GM19395 (cell line): Measurements from ENCODE around the gene CUBN.

Experiments
- ATAC-seq: cut with Tn5 transposase; IDR thresholded peaks from one replicate; pipeline ENCODE4 v1.9.1; 2021; ENCODE audit warnings: mild to moderate bottlenecking, moderate library complexity; ENCODE audit not compliant: unreplicated experiment

Gene CUBN

DNA sequence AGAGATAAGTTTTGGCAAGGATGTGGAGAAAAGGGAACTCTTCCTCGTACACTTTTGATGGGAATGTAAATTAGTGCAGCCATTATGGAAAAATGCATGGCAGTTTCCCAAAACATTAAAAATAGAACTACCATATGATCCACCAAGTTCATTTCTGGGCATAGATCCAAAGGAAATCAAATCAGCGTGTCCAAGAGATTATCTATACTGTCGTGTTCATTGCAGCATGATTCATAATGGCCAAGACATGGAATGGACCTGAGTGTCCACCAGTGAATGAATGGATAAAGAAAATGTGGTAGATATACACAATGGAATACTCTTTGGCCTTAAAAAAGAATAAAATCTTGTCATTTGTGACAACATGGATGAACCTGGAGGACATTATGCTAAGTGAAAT is 242.0 kb downstream of the CUBN start:
- no peak for ATAC-seq

DNA sequence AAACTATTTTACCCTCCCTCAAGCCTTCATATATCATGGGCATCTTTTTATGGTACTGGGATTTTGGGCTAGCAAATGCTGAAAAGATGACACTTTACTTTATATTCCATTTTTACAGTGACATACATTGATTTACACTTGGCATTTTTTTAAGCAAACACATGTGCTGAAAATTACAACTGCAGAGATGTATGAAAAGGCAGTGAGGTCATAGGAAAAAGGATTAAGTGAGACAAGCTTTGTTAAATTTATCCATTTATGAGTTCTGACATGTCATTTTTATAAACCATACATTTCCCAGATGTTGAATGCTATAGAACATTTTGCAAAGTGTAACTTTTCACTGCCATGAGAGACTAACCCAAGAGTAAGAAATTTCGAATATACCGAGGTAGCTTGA is 243.6 kb downstream of the CUBN start:
- no peak for ATAC-seq

DNA sequence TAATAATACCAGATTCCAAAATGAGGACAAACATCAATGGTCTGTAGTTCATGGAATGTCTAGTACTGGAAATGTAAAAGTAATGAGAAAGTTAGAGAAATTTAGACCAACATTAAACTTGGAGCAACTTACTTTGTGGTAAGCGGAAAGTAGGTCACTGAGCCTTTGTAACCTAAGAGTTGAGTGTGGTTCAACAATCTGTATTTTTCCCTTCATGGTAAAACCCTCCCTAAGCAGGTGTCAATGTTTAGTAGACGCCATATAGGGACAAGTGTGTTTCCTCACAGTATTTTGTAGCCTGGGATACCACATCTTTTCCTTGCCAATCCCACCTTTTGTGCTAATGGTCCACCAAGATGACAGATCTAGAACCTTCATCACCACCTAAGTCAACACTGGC is 245.1 kb downstream of the CUBN start:
- no peak for ATAC-seq

DNA sequence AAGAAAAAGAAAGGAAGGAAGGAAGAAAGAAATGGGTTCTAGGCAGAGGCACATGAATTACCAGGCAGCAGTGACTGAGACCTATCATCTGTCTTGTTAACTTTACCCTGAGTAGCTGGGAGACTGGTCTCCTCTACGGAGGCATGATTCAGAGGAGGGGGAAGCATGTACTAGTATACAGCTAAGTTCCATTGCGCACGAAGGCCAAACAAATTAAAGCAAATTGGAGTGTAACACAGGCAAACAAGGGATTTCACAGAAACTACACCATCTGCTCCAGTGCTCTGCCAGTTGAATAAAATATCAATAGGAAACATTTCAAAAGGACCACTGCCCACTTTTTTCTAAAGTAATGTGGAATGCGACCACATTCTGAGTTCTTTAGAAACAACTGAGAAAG is 246.5 kb downstream of the CUBN start:
- no peak for ATAC-seq

DNA sequence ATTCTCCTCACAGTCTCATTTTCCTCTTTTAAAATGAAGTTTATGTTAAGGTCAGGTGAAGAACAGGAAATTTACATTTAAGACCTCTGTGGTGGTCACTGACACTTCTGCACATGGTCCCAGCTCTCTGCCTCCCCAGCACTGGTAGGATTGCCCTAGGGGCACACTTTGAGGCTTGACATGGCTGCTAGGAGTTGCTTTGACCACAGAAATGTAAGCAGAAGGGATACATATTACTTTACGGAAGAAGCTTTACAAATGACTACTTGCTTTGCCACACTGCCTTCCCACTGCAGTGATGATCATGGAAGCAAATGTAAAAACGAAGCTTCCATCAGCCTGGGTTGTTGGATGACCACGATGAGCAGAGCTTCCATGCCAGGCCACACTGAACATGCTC is 259.3 kb downstream of the CUBN start:
- no peak for ATAC-seq

DNA sequence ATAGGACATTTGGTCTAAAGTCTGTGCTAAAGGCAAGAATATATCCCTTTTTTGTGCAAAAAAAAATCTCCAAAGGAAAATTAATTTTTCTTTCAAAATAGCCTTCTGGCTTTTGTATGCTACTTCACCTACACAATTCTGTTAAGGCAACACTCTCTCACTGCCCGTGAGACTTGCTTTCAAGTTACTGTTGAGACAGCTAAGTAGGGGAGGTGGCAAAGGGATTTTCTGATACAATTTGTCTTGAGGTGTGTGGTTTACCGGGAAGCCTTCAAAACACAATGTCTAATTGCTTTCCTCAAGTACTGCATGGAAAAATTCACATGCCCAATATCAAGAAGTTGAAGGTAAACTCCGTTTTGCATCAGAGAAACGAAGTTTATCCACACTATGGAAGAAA is 261.6 kb downstream of the CUBN start:
- ATAC-seq, result no peak

DNA sequence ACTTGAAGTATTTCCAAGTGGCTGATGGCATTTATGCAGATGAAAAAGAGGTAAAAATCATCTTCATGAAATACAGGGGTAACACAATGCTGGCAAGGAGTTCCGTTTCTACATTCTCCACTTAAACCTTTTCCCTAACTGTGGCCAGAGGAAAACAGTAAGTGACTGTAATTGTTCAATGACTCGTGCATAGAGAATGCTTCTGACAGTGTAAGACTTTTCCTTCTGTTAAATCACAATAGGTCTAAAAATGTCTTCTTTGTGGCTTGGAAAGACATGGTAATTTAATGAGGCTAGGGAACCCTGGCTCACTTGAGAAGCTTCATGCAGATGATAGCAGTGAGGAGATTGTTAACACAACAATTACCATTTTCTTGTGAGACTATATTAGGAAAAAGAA is 262.1 kb downstream of the CUBN start:
- no peak for ATAC-seq

DNA sequence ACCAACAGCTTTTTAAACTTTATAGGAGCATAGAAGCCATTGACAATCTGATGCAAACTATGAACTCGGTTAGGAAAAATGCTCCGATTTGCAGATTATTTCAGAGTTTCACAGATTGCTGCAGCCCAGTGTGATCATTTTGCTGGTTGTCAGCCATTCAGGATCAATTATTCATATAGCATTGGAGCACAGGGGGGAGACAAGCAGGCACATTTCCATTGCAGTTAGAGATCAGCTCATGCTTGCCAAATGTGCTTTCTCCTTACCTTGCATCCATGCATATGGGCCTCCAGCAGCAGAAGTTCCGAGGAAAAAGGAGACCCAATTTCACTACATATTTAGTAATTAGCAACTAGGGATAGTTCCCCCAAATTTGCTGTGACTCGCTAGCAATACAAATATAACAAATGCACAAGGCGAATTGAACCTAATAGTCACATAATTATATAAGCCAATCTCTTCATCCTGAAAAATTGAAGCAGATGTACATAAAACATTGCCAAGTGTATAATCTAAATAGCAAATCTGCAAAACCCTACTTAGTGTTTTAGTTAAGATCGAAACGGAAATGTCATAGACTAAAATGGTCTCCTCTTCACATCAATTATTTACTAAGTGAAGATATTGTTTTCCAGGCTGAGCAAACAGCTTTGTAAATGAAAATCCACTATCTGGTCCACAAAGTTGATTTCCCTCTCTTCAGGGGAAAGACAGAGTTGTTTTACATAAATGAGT is 262.9 kb downstream of the CUBN start:
- ATAC-seq, result no peak

DNA sequence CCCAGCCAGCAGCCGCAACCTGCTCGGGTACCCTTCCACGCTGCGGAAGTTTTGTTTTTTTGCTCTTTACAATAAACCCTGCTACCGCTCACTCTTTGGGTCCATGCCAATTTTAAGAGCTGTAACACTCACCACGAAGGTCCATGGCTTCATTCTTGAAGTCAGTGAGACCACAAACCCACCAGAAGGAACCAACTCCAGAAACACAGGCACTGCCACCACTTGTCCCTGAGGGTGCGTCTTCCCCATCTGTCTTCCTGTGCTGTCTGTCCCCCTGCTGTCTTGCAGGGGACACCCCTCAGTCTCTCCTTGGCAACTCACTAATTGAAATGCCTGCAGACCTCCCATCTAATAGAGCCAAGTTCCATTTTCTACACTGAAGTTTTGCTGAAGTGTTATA is 263.8 kb downstream of the CUBN start:
- ATAC-seq, result no peak

DNA sequence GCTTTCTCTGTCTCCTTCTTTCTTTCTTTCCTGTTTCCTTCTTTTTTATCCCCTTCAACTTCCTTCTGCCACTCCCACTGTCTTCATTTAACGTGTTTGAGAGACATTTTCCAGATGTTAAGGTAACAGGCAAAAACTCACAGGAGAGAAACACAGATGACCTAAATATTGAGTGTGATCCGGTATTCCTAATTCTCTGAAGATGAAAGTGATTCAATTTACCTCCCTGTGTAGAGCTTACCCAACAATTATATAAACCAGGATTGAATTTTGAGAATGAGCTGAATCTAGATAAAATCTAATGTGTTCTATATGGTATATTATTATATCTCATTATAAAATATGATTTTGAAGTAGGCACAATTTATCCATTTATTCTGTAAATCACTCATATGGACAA is 265.8 kb downstream of the CUBN start:
- no peak for ATAC-seq

DNA sequence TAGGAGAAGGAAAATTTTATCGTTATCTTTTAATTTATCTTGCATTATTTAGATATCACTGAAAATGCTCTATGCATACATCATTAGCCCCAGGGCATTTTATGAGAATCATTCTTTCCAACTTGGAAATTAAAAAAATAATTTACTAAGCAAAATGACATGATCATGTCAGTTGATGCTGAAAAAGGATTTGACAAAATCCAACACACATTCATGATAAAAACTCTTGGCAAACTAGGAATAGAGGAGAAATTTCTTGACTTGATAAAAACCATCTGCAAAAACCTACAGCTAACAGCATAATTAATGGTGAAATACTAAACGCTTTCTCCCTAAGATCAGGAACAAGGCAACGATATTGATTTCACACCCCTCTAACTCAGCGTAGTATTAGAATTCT is 272.2 kb downstream of the CUBN start:
- no peak for ATAC-seq

DNA sequence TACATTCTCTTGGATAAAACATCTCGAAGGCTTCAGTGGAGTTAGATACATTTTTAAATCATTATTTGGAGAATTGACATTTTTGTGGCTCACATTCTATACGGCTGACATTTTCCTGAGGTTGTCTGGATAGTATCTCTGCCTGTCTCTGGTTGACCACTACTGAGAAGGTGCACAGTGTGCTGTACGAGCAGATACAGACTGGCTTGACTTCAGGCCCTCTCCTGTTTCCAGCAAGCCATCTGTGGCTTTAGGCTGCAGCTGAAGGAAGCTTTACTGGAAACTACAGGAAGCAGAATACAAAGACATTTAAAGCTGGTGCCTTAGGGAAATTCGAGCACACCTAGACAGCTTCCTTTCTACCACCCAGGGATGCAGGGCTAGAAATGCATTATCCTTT is 273.0 kb downstream of the CUBN start:
- ATAC-seq, result no peak

DNA sequence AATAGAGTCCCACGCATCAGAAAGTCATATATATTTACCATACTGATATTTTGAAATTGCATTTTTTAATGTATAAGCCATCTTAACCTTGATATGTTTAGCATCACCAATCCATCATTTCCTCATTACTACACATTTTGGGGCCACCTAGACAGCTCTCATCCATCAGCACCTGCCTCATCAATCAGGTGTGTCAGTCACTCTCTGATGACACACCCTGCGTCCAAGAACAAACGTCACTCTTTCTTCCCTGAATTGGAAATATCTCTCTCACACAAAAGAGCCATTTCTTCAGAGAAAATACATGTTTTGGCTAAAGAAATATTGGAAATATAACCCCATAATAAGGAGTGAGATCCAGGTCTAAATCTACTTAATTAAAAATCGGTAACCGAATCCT is 273.5 kb downstream of the CUBN start:
- ATAC-seq, result no peak

DNA sequence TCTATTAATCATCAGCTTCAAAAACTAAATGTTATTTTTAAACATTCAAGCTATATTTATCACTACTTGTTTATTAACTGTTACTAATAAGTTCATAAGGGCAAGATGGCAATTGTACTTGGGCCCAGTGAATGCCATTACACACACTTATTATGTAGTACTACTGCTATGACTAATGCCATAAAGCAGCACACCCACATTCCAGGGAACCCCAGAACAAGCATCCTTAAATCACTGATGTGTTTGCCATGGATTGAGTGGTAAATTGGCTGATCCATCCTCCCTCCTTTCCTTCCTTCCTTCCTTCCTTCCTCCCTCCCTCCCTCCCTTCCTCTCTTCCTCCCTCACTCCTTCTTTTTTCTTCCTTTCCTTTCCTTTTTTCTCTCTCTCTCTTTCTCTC is 275.0 kb downstream of the CUBN start:
- no peak for ATAC-seq

DNA sequence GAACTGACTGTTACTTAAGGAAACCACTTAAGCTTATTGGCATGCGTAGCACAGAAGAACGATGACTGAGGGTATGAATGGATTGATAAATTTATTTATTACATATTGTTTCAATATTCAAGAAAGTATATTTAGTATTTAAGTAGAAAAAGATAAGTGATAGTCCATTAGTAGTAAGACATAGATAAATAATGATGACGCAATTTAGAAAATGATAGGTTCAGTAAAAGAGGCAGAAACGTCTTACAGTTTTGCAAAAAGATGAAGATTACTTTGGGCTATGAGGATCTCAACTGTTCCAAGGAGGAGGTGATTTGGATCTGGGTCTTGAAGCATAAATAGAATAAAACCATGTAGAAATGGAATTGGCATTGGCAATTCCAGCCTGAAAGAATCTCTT is 275.8 kb downstream of the CUBN start:
- no peak for ATAC-seq

DNA sequence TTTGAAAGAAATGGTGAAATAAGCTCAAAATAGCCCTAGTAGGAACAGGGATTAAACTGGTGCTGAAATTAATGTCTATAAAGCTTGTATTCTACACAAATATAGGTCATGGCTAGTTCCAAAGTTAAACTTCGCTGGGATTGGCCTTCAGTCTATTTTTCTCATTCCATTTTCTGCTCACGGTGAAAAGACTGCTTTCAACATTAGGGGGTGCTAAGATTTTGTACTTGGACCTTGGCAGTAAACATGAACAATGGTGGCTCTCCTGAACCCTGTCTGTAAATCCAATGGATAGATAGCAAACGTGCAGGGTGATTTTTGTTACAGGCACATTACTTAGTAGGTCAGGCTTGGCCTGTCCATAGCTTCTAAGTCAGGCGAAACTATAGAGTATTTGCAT is 276.4 kb downstream of the CUBN start:
- ATAC-seq, result no peak

DNA sequence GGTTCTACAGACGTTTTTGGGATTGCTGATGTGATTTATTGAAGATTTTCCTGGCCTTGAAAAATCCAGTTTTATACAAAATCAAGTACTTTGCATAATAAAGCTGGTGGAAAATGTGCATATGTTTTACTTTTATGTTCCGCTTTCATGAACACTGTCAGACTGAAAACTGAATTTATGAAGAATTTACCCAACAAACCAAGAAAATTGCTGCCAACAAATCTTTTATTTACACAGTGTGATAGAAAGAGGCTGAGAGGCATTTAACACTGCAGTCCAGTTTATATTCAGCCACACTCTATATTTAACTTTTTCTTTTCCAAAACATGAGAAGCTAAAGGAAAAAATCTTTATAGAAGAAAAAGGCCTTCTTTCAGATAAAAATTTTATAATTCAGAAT is 277.0 kb downstream of the CUBN start:
- ATAC-seq, result no peak

DNA sequence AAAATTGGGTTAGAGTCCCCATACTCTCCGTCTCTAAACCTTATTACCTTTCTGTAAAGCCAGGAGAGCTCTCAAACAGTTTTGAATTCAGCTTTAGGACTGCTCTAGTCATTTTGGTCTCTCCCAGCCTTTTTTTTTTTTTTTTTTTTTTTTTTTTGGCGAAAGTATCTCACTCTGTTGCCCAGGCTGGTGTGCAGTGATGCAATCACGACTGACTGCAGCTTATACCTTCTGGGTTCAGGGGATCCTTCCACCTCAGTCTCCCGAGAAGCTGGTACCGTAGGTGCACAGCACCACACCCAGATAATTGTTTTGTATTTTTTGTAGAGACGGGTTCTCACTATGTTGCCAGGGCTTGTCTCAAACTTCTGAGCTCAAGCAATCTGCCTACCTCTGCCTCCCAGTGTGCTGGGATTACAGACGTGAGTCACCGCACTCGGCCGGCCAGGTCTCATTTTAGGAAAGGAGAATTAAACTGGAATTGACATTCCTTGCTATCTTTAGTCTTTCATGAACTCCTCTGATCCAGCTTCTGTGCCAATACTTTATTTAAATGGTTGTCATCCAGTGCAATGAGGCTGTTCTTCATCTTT is 281.0 kb downstream of the CUBN start:
- ATAC-seq, result no peak

DNA sequence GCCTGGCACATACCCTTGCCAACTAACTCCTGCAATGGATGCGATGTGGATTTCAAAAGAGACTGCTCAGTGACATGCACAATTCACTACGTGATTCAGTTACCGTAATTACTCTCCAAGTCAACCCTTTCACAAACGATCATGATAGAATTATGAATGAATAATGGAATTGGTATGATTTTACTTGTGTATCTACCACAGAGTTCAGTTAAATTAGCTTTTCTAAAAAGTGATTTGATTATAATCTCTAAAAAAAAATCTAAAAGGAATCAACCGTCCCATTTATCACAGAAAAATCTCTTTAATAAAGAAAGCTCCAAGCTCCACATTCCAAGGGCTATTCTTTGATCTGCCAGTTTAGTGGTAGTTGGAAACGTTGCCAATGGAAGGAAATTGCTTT is 282.0 kb downstream of the CUBN start:
- ATAC-seq, result no peak

DNA sequence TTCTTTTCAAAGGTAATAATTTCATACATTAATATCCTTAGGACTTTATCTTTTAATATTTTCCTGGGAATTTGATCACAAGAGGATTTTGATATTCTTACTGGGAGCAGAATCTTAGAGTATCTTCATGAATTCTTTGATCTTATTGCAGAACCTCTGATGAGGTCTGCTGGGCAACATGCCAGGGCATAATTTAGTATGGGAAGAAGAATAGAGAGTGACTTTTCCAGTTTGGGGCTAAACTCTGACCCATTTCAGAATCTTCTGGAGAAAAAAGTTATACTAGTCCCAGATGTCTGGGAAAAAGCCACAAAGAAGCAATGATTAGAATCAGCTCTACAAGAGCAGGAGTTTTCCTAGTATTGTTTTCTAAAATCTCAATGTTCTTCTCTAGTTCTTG is 284.4 kb downstream of the CUBN start:
- no peak for ATAC-seq

DNA sequence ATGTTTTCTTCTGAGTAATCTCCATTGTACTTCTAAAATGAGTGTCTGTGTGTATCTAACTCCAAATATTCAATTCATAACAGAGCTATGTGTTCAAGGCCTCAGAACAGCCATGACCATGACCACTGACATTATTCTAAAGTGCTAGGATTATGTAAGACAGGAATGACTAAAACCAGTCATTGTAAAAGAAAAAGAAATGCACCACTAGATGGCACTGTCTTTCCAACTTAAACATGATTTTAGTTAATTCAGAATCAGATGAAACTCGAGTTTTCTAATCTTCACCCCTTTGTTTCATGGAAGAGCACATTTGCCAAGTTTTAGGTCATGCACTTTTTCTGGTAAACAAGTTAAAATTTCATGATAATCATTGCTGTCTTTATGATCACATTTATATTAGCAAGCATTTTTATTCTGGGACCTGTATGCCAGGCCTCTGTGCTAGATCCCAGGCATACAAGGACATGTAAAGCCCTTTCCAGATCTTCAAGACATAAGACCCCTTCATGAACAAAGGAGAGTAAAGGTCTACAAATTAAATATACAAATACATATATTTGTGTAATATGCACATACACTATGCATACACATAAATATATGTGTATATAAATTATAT is 286.2 kb downstream of the CUBN start:
- peak; percentile 79 for ATAC-seq

DNA sequence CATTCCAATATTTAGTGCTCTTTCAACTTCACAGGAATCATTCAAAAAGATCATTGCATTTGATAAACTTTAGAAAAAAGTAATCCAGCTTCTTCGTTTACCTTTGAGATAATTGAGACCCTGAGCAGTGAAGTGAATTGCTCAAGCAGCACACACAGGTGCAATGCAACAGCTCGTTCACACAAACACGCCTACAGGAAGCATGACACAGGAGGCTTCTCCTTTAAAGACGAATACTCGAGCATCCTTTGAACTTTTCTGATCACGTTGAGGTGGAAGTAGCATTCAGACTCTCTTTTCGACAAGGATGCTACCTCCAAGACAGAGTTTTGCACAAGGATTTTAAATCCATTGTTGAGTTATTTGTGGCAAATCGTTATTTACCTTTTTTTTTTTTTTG is 294.4 kb downstream of the CUBN start:
- ATAC-seq, result no peak
